Measurements from ENCODE around the gene FOXJ2.
"Not testable (repeated sequence)": the region's sequence is repeated elsewhere in the genome, so short reads cannot be mapped to it uniquely, and the experiment has no call there.

FOXJ2 gene

GRCh38 chr12:8026291-8026900 is 6.1 kb upstream of the FOXJ2 start:
- Histone ChIP-seq H3K36me3 (no peaks in the 10 kb centered on the region), H3K27ac (peak overlapping the region; percentile 78 to 98 (median 91)), H3K9ac (peak overlapping the region; percentile 76 to 95 (median 86)), H3K9me3 (replicated peaks in 1 of 11) (no peaks in the 10 kb centered on the region), H3K27me3 (no peaks in the 10 kb centered on the region), H4K20me1 (no peaks in the 10 kb centered on the region), H3K4me1 (peaks cover 23 to 51% (median 37%) of the 10 kb centered on the region in 10 experiments), H3K4me3 (peak overlapping the region; percentile 64 to 81 (median 72)), H3K4me2 (peak overlapping the region; percentile 77 to 96 (median 87))
- TF ChIP-seq Cebpa-rat (IDR thresholded peaks at IDR 0.05) = no peak

DNA sequence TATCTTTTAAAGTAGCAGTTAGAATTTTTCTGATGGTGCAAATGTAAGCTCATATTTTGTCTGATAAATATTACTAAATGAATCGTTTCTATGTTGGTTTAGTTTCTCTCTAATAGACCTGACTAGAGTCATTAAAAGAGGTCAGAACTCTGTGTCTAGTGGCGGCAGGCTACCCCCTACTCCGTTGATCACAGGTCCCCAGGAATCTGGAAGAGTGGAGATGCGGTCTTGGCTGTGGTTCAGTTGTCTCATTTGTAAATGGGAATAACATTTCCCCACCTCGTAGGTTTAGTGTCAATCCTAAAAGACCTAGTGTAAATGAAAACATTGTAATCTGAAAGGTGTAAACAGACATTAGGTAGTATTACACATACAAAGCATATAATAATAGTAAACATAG is 4.7 kb upstream of the FOXJ2 start:
- Histone ChIP-seq H3K27ac (peak overlapping the region in 9 of 11 experiments; percentile 84 to 98 (median 93); a peak in 13 of 22 replicates), H4K20me1 (no peaks in the 10 kb centered on the region), H3K27me3 (no peaks in the 10 kb centered on the region), H3K9ac (peak overlapping the region in 9 of 11 experiments; percentile 6 to 95 (median 86); a peak in 10 of 22 replicates), H3K9me3 (replicated peaks in 1 of 11) (no peaks in the 10 kb centered on the region), H3K4me3 (peak overlapping the region; percentile 64 to 81 (median 72); a peak in 15 of 20 replicates), H3K4me2 (peak overlapping the region; percentile 71 to 96 (median 85)), H3K4me1 (peaks cover 28 to 59% (median 46%) of the 10 kb centered on the region in 10 experiments), H3K36me3 (no peaks in the 10 kb centered on the region)
- TF ChIP-seq Cebpa-rat (IDR thresholded peaks at IDR 0.05) = no peak

DNA sequence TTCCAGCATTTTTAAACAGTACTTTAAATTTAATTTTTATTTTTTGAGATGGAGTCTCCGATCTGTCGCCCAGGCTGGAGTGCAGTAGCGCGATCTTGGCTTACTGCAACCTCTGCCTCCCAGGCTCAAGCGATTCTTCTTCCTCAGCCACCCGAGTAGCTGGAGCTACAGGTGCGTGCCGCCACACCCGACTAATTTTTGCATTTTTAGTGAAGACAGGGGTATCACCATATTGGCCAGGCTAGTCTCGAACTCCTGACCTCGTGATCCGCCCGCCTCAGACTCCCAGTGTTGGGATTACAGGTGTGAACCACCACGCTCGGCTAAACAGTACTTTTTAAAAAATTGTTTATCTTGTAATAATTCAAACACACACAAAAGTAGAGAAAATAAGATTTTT is 4.2 kb upstream of the FOXJ2 start:
- Histone ChIP-seq H3K27me3 (no peaks in the 10 kb centered on the region), H3K9ac (peak overlapping the region in 5 of 11 experiments; percentile 6 to 95 (median 84); a peak in 3 of 22 replicates), H3K36me3 (no peaks in the 10 kb centered on the region), H3K27ac (peak overlapping the region in 2 of 11 experiments; percentile 86 to 93; a peak in 3 of 22 replicates), H3K9me3 (replicated peaks in 1 of 11) (no peaks in the 10 kb centered on the region), H3K4me1 (peaks cover 28 to 63% (median 48%) of the 10 kb centered on the region in 10 experiments), H3K4me3 (peak overlapping the region in 2 of 10 experiments; percentile 64 to 78; a peak in 3 of 20 replicates), H3K4me2 (peak overlapping the region; percentile 71 to 96 (median 85); a peak in 21 of 22 replicates), H4K20me1 (no peaks in the 10 kb centered on the region; a peak in 1 of 22 replicates)
- no peak for TF ChIP-seq Cebpa-rat (IDR thresholded peaks at IDR 0.05)

GRCh38 chr12:8030189-8030588 is 2.3 kb upstream of the FOXJ2 start:
- Histone ChIP-seq H3K4me1 (peaks cover 46 to 83% (median 67%) of the 10 kb centered on the region in 10 experiments), H3K9me3 (replicated peaks in 1 of 11) (no peaks in the 10 kb centered on the region), H3K27ac (peak overlapping the region in 9 of 11 experiments; percentile 30 to 92 (median 90); a peak in 16 of 22 replicates), H3K27me3 (no peaks in the 10 kb centered on the region), H3K9ac (peak overlapping the region; percentile 88 to 98 (median 93)), H3K4me3 (peak overlapping the region; percentile 74 to 97 (median 86); a peak in 19 of 20 replicates), H3K36me3 (no peaks in the 10 kb centered on the region), H4K20me1 (peaks cover 0 to 17% (median 4%) of the 10 kb centered on the region in 11 experiments; a peak in 8 of 22 replicates), H3K4me2 (peak overlapping the region; percentile 86 to 99 (median 94))
- no peak for TF ChIP-seq Cebpa-rat (IDR thresholded peaks at IDR 0.05)

GRCh38 chr12:8031017-8031416 is 1.5 kb upstream of the FOXJ2 start:
- Histone ChIP-seq H3K4me2 (peak overlapping the region; percentile 86 to 99 (median 94)), H3K9ac (peak overlapping the region; percentile 88 to 98 (median 93)), H3K4me3 (peak overlapping the region; percentile 74 to 97 (median 86)), H4K20me1 (peaks cover 0 to 24% (median 7%) of the 10 kb centered on the region in 11 experiments; a peak in 9 of 22 replicates), H3K4me1 (peaks cover 54 to 86% (median 73%) of the 10 kb centered on the region in 10 experiments), H3K27ac (peak overlapping the region; percentile 80 to 94 (median 90); a peak in 21 of 22 replicates)
- not testable (repeated sequence) for H3K36me3 ChIP-seq; H3K9me3 ChIP-seq (replicated peaks in 1 of 11); H3K27me3 ChIP-seq

- peak overlapping the region; percentile 80 to 94 (median 90) for H3K27ac ChIP-seq
- peak overlapping the region; percentile 88 to 98 (median 93) for H3K9ac ChIP-seq
- no peaks in the 10 kb centered on the region for H3K9me3 ChIP-seq (replicated peaks in 1 of 11)
- peak overlapping the region; percentile 86 to 99 (median 94) for H3K4me2 ChIP-seq
- H3K36me3 ChIP-seq = peaks cover 0 to 8% (median 0%) of the 10 kb centered on the region in 11 experiments; a peak in 2 of 22 replicates
- peaks cover 0 to 33% (median 8%) of the 10 kb centered on the region in 11 experiments; a peak in 9 of 22 replicates for H4K20me1 ChIP-seq
- no peaks in the 10 kb centered on the region for H3K27me3 ChIP-seq
- no peak for TF ChIP-seq Cebpa-rat (IDR thresholded peaks at IDR 0.05)
- H3K4me1 ChIP-seq = peaks cover 63 to 93% (median 81%) of the 10 kb centered on the region in 10 experiments
- peak overlapping the region; percentile 74 to 97 (median 86) for H3K4me3 ChIP-seq
These were observed 659 bp upstream of the FOXJ2 start for GRCh38 chr12:8031872-8032241.

DNA sequence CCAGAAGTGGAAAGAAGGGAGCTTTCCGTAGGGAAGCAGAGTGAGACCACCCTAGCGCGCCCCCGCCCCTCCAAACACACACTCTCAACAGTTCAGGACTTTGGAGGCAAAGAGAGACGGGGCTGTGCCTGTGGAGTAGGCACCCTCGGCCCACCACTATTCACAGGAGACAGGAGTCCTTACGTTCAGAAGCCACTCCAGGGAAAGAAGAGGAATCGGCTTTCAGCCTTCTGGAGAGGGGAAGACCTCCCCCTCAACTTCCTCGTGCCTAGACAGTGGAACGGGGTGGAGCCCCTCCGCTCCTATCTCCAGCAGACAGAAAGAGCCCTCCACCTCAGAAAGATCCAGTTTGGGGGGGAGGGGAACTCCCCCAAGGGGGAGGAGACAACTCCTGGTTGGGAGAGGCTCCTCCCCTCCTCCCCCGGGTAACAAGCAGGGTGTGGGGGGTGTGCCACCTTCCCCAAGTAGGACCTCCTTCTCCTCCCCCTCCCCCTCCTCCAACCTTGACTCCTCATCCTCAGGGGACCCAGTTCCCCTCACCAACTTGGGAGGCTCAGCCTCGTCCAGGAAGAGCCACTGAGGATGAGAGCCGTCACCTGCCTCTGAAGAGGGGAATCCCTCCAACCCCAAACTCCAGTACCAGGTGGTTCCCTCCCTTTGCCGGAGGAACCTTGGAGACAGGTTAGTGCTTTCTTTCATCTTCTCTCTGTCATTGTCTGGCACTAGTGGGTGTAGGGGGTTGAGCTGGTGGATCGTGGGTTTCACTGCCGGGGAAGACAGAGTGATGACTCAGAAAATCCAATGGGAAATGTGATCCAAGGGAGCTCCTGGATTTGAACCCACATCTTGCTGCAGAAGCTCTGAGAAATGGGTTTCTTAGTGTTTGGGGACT is 883 bp downstream of the FOXJ2 start:
- H3K4me3 ChIP-seq = peak overlapping the region; percentile 74 to 97 (median 86)
- peaks cover 0 to 8% (median 0%) of the 10 kb centered on the region in 11 experiments; a peak in 2 of 22 replicates for H3K36me3 ChIP-seq
- H3K4me2 ChIP-seq = peak overlapping the region; percentile 86 to 99 (median 94)
- H4K20me1 ChIP-seq = peaks cover 0 to 46% (median 20%) of the 10 kb centered on the region in 11 experiments; a peak in 13 of 22 replicates
- H3K27ac ChIP-seq = peak overlapping the region; percentile 80 to 94 (median 90)
- no peaks in the 10 kb centered on the region for H3K9me3 ChIP-seq (replicated peaks in 1 of 11)
- no peaks in the 10 kb centered on the region for H3K27me3 ChIP-seq
- peak overlapping the region; percentile 88 to 98 (median 93) for H3K9ac ChIP-seq
- peaks cover 70 to 95% (median 85%) of the 10 kb centered on the region in 10 experiments for H3K4me1 ChIP-seq
- TF ChIP-seq Cebpa-rat (IDR thresholded peaks at IDR 0.05) = no peak

- H3K27ac ChIP-seq = peak overlapping the region in 3 of 11 experiments; percentile 8 to 90 (median 21); a peak in 3 of 22 replicates
- no peaks in the 10 kb centered on the region for H3K9me3 ChIP-seq (replicated peaks in 1 of 11)
- peak overlapping the region in 10 of 11 experiments; percentile 88 to 98 (median 94); a peak in 12 of 22 replicates for H3K9ac ChIP-seq
- peaks cover 1 to 14% (median 4%) of the 10 kb centered on the region in 11 experiments for H3K36me3 ChIP-seq
- H3K27me3 ChIP-seq = no peaks in the 10 kb centered on the region
- peak overlapping the region; percentile 86 to 99 (median 94) for H3K4me2 ChIP-seq
- peak overlapping the region in 8 of 10 experiments; percentile 75 to 97 (median 86); a peak in 9 of 20 replicates for H3K4me3 ChIP-seq
- peaks cover 0 to 55% (median 31%) of the 10 kb centered on the region in 11 experiments; a peak in 13 of 22 replicates for H4K20me1 ChIP-seq
- no peak for TF ChIP-seq Cebpa-rat (IDR thresholded peaks at IDR 0.05)
- peaks cover 84 to 95% (median 89%) of the 10 kb centered on the region in 10 experiments for H3K4me1 ChIP-seq
These were observed 2.3 kb downstream of the FOXJ2 start for GRCh38 chr12:8034802-8035201.
